ENCODE data around the gene TUBA3D.
"Not testable (repeated sequence)": the region's sequence is repeated elsewhere in the genome, so short reads cannot be mapped to it uniquely, and the experiment has no call there.

DNA sequence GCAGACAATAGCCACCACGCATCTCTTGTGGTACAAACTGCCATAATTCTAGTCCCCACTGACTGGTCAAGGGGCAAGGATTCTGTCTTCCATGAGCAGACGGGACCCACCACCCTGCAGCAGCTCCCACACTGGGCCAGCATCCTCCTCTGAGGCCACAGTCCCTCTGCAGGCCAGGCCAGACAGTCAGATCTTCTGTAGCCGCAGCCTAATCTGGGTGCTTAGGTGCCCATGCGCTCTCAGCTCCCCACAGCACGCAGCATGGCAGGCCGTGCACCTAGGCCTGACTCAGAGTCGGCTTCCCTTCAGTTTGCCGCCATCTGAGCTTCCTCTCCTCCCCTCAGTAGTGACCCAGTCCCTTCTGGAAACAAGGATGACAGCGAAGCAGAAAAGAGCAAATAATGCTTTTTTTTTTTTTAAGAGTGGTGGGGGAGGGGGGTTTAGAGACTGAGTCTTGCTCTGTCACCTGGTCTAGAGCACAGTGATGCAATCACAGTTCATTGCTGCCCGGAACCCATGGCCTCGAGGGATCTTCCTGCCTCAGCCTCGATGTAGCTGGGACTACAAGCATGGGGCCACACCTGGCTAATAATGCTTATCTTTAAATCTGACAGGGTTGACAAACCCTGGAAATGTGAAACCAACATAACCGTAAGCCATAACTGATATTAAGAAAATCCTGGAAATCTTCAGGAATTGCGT is 10.4 kb downstream of the TUBA3D start:
- not testable (repeated sequence) for TF ChIP-seq CTCF, POLR2A (IDR thresholded peaks at IDR 0.05)
